ENCODE data around the gene AUNIP. TPM values are rescaled to one million over a fixed set of nuclear protein-coding genes. Genes with fewer than 3 reads are reported as not detected.

AUNIP gene
- total and polyA plus RNA-seq, 10 donors = 0.07 to 1.3 (median 0.61) TPM; not detected in 3

GRCh38 chr1:25906644-25907300 is 47.5 kb upstream of the AUNIP start:
- TF ChIP-seq POLR2AphosphoS5 (IDR thresholded peaks at IDR 0.05) (no peak), CTCF (IDR thresholded peaks at IDR 0.05 in 8 of 11, conservative IDR thresholded peaks at IDR 0.05 in 3 of 11) (no peak), POLR2A (IDR thresholded peaks at IDR 0.05) (no peak)
- DNase-seq = no peak
- H3K27ac ChIP-seq = peak overlapping the region in 5 of 8 donors; percentile 71 to 81 (median 80)
- H3K4me3 ChIP-seq = peak overlapping the region; percentile 67 to 94 (median 84)
- peaks cover 0 to 5% (median 0%) of the 10 kb centered on the region in 7 donors for H3K27me3 ChIP-seq (replicated peaks in 1 of 7)
- WGBS, 5 donors = 19 to 62% (median 23%) methylated on average over 6 to 34 of the region's 34 CpGs
- no peaks in the 10 kb centered on the region for H3K9me3 ChIP-seq
- peaks cover 0 to 19% (median 0%) of the 10 kb centered on the region in 6 donors for H3K36me3 ChIP-seq
- intact Hi-C loops (cut with DNase I; ENCODE audit: low total_unique reads) = no loop called here
- H3K4me1 ChIP-seq = peaks cover 10 to 43% (median 24%) of the 10 kb centered on the region in 6 donors

GRCh38 chr1:25905680-25906643 is 46.7 kb upstream of the AUNIP start, which contains the start of gene STMN1:
STMN1 (minus strand) TSS chr1:25906419; CDS start chr1:25904676, 1,743 bp downstream.
- Histone ChIP-seq H3K27me3 (replicated peaks in 1 of 7) (peaks cover 0 to 5% (median 0%) of the 10 kb centered on the region in 7 donors), H3K27ac (peak within 1 kb of the TSS in 7 of 8 donors; percentile 55 to 81 (median 79)), H3K4me3 (peak within 1 kb of the TSS; percentile 67 to 94 (median 84)), H3K9me3 (no peaks in the 10 kb centered on the region), H3K36me3 (peaks cover 0 to 27% (median 2%) of the 10 kb centered on the region in 6 donors), H3K4me1 (peaks cover 10 to 43% (median 24%) of the 10 kb centered on the region in 6 donors)
- peak; percentile 95 for DNase-seq
- intact Hi-C loops (cut with DNase I; ENCODE audit: low total_unique reads) = no loop called here
- 0 to 1% (median 1%) methylated on average over 31 to 102 of the region's 102 CpGs for WGBS, 5 donors
- TF ChIP-seq POLR2AphosphoS5 (IDR thresholded peaks at IDR 0.05) = peak; percentile 93 to 99 (median 97)
- TF ChIP-seq CTCF (IDR thresholded peaks at IDR 0.05 in 8 of 11, conservative IDR thresholded peaks at IDR 0.05 in 3 of 11) = no peak
- TF ChIP-seq POLR2A (IDR thresholded peaks at IDR 0.05) = peak in 2 of 3 donors; percentile 59 to 94

GRCh38 chr1:25904943-25905679 is 45.9 kb upstream of the AUNIP start:
- TF ChIP-seq CTCF (IDR thresholded peaks at IDR 0.05 in 8 of 11, conservative IDR thresholded peaks at IDR 0.05 in 3 of 11) (peak in 1 of 11 experiments; percentile 15), POLR2AphosphoS5 (IDR thresholded peaks at IDR 0.05) (peak in 2 of 3 donors; percentile 39 to 50), POLR2A (IDR thresholded peaks at IDR 0.05) (no peak)
- peaks cover 0 to 5% (median 0%) of the 10 kb centered on the region in 7 donors for H3K27me3 ChIP-seq (replicated peaks in 1 of 7)
- H3K9me3 ChIP-seq = no peaks in the 10 kb centered on the region
- H3K36me3 ChIP-seq = peaks cover 0 to 35% (median 6%) of the 10 kb centered on the region in 6 donors
- H3K27ac ChIP-seq = peak overlapping the region in 7 of 8 donors; percentile 41 to 81 (median 79)
- peaks cover 10 to 43% (median 24%) of the 10 kb centered on the region in 6 donors for H3K4me1 ChIP-seq
- intact Hi-C loops (cut with DNase I; ENCODE audit: low total_unique reads) = no loop called here
- peak; percentile 98 for DNase-seq
- peak overlapping the region; percentile 67 to 94 (median 84) for H3K4me3 ChIP-seq
- WGBS, 5 donors = 0 to 3% (median 1%) methylated on average over 19 to 34 of the region's 34 CpGs
